Measurements from ENCODE around the gene CYP2E1.

DNA sequence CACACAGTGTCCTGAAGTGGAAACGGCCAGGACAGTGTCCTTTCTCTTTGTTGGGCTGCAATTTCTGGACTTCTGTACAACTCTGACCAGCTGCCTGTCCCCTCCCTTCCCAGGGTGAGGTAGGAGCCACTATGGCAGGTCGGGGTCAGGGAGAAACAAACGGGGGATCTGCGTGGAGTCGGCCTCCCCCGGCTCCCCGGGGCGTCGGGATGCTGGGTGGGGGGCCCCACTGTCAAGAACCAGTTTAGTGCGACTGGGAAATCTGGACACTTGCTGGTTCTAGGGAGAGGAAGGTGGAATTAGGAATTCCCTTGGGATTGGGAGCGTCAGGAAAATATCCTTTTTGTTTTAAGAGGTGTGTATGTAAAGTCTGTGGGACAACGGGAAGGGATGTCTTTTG, 37.7 kb downstream of the CYP2E1 start:
- TF ChIP-seq CTCF (IDR thresholded peaks at IDR 0.05): no peak
- no peak for TF ChIP-seq EZH2 (IDR thresholded peaks at IDR 0.05)
